Hepatocyte (in vitro differentiated cells): ENCODE measurements around the gene CCT6B. TPM values are rescaled to one million over a fixed set of nuclear protein-coding genes. Genes with fewer than 3 reads are reported as not detected.

ENCODE experiments used
- DNase-seq: peaks from one replicate; pipeline ENCODE4 v3.0.0-alpha.2; 2016; ENCODE audit warnings: low spot score
- H2AFZ ChIP-seq: fragments of 200-600 bp; sonication (generic); 2 replicates; pipeline ENCODE4 v1.6.0; 2016; ENCODE audit warnings: antibody characterized with exemption, mild to moderate bottlenecking
- H3K27ac ChIP-seq: fragments of 200-600 bp; sonication (generic); 2 replicates; pipeline ENCODE4 v1.5.1; 2016; ENCODE audit warnings: mild to moderate bottlenecking
- H3K27me3 ChIP-seq: fragments of 200-600 bp; sonication (generic); 2 replicates; pipeline ENCODE4 v1.6.1; 2016
- H3K36me3 ChIP-seq: fragments of 200-600 bp; sonication (generic); replicated peaks from 2 replicates; pipeline ENCODE4 v1.5.1; 2016; ENCODE audit warnings: low read depth; ENCODE audit not compliant: insufficient read depth
- H3K4me1 ChIP-seq: fragments of 200-600 bp; sonication (generic); 2 replicates; pipeline ENCODE4 v1.5.1; 2016; ENCODE audit warnings: mild to moderate bottlenecking, moderate library complexity; ENCODE audit not compliant: insufficient read depth
- H3K4me2 ChIP-seq: fragments of 200-600 bp; sonication (generic); 2 replicates; pipeline ENCODE4 v1.6.0; 2016
- H3K4me3 ChIP-seq: fragments of 200-600 bp; sonication (generic); 2 replicates; pipeline ENCODE4 v1.5.1; 2016; ENCODE audit warnings: mild to moderate bottlenecking
- H3K79me2 ChIP-seq: fragments of 200-600 bp; sonication (generic); 2 replicates; pipeline ENCODE4 v1.6.0; 2017; ENCODE audit warnings: mild to moderate bottlenecking
- H3K9me2 ChIP-seq: fragments of 200-600 bp; sonication (generic); replicated peaks from 2 replicates; pipeline ENCODE4 v1.6.0; 2017; ENCODE audit warnings: mild to moderate bottlenecking; ENCODE audit not compliant: insufficient read depth
- H3K9me3 ChIP-seq: fragments of 200-600 bp; sonication (generic); 2 replicates; pipeline ENCODE4 v1.5.1; 2016; ENCODE audit warnings: low read depth, mild to moderate bottlenecking
- H4K20me1 ChIP-seq: fragments of 200-600 bp; sonication (generic); 2 replicates; pipeline ENCODE4 v1.6.0; 2016; ENCODE audit warnings: mild to moderate bottlenecking; ENCODE audit not compliant: insufficient read depth, poor library complexity, severe bottlenecking
- EZH2 ChIP-seq: fragments of 200-600 bp; sonication (generic); IDR thresholded peaks from 2 replicates; pipeline ENCODE4 v1.6.1; 2016; ENCODE audit warnings: antibody characterized with exemption, mild to moderate bottlenecking, borderline replicate concordance
- EZH2phosphoT487 ChIP-seq: fragments of 200-600 bp; sonication (generic); IDR thresholded peaks from one replicate; pipeline ENCODE4 v1.6.1; 2018; ENCODE audit warnings: antibody characterized with exemption, mild to moderate bottlenecking, low read depth, moderate library complexity; ENCODE audit not compliant: unreplicated experiment, severe bottlenecking
- WGBS: methylation state at CpG from one replicate; pipeline ENCODE4 v1.1.6; 2016; ENCODE audit warnings: low lambda C conversion rate; ENCODE audit errors: missing lambda C conversion rate; 5-methylcytosine and 5-hydroxymethylcytosine counted together
- polyA plus RNA-seq: library from polyadenylated mRNA; unstranded; fragments of >200 nt; fragmentation: Nextera tagmentation; extraction: Ambion mirVana; gene quantifications from 2 replicates; pipeline ENCODE4 v1.2.1, GENCODE V29; 2016
- total RNA-seq: library from RNA; depleted of rRNA; stranded (reverse); fragments of >200 nt; gene quantifications from 2 replicates; pipeline ENCODE4 v1.2.3, GENCODE V29; 2014
- TF ChIP-seq, protein P1 (sequence below): fragments of 200-600 bp; sonication (generic); IDR thresholded peaks from 2 replicates; pipeline ENCODE4 v1.5.1; 2016; ENCODE audit warnings: antibody characterized with exemption, mild to moderate bottlenecking; ENCODE audit not compliant: poor library complexity

Gene CCT6B
- total and polyA plus RNA-seq, 2 experiments from 2014 or later = 1.7 to 2.6 TPM

DNA sequence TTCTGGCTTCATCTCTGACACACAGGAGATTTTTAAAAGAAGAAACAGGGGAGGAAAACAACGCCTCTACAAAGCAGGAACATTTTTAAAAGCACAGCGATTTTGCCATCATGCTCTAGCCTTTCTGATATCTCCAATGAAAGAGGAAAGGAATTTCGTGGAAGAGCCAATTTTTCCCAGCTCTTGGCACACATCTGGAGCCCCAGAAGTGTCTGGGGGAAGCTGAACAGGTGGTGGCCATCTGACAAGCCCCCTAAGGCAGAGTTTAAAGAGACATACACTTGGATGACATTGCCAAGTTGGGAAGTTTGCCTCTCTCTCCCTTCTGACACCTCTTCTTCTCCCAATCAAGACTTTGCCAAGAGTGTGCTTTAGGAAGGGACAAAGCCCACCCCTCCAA is 82.1 kb downstream of the CCT6B start:
- Histone ChIP-seq H3K9me2 (no peaks in the 10 kb centered on the region), H3K4me1 (no peaks in the 10 kb centered on the region), H3K27ac (no peak overlapping the region), H3K36me3 (no peaks in the 10 kb centered on the region), H4K20me1 (no peaks in the 10 kb centered on the region), H3K4me3 (no peak overlapping the region), H2AFZ (no peak overlapping the region), H3K9me3 (no peaks in the 10 kb centered on the region), H3K79me2 (no peaks in the 10 kb centered on the region), H3K27me3 (peaks cover 7% of the 10 kb centered on the region), H3K4me2 (no peak overlapping the region)
- no peak for DNase-seq
- TF ChIP-seq, protein P1, sequence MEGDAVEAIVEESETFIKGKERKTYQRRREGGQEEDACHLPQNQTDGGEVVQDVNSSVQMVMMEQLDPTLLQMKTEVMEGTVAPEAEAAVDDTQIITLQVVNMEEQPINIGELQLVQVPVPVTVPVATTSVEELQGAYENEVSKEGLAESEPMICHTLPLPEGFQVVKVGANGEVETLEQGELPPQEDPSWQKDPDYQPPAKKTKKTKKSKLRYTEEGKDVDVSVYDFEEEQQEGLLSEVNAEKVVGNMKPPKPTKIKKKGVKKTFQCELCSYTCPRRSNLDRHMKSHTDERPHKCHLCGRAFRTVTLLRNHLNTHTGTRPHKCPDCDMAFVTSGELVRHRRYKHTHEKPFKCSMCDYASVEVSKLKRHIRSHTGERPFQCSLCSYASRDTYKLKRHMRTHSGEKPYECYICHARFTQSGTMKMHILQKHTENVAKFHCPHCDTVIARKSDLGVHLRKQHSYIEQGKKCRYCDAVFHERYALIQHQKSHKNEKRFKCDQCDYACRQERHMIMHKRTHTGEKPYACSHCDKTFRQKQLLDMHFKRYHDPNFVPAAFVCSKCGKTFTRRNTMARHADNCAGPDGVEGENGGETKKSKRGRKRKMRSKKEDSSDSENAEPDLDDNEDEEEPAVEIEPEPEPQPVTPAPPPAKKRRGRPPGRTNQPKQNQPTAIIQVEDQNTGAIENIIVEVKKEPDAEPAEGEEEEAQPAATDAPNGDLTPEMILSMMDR = no peak
- TF ChIP-seq EZH2 (no peak), EZH2phosphoT487 (no peak)
- WGBS = 61% methylated on average over 3 of the region's 3 CpGs

Other genes with a start within 250 kb of the CCT6B start
- gene ZNF830, start 80 bp upstream of the CCT6B start, total RNA-seq = 11.0 and 16.3 TPM in 2 replicates
- gene ZNF830, start 80 bp upstream of the CCT6B start, polyA plus RNA-seq = 9.9 and 11.8 TPM in 2 replicates
- gene LIG3, start 19.1 kb upstream of the CCT6B start, total RNA-seq = 29.4 and 31.6 TPM in 2 replicates
- 15.7 and 18.0 TPM in 2 replicates for gene LIG3, start 19.1 kb upstream of the CCT6B start, polyA plus RNA-seq
- 22.7 and 22.9 TPM in 2 replicates for gene RFFL, start 102.2 kb upstream of the CCT6B start, total RNA-seq
- 12.9 and 14.0 TPM in 2 replicates for gene RFFL, start 102.2 kb upstream of the CCT6B start, polyA plus RNA-seq
- gene RAD51D, start 158.4 kb upstream of the CCT6B start, total RNA-seq = 4.8 and 7.1 TPM in 2 replicates
- 9.5 and 9.9 TPM in 2 replicates for gene RAD51D, start 158.4 kb upstream of the CCT6B start, polyA plus RNA-seq
- gene FNDC8, start 160.2 kb upstream of the CCT6B start, total RNA-seq = not detected in 2 replicates
- gene FNDC8, start 160.2 kb upstream of the CCT6B start, polyA plus RNA-seq = not detected in 2 replicates
- 10.9 and 12.7 TPM in 2 replicates for gene NLE1, start 180.8 kb upstream of the CCT6B start, total RNA-seq
- 3.9 and 6.7 TPM in 2 replicates for gene NLE1, start 180.8 kb upstream of the CCT6B start, polyA plus RNA-seq
- 0.20 TPM in 1 of 2 replicates, not detected in the other for gene UNC45B, start 186.4 kb upstream of the CCT6B start, total RNA-seq
- not detected in 2 replicates for gene UNC45B, start 186.4 kb upstream of the CCT6B start, polyA plus RNA-seq
- gene SLC35G3, start 232.9 kb upstream of the CCT6B start, total RNA-seq = not detected in 2 replicates
- gene SLC35G3, start 232.9 kb upstream of the CCT6B start, polyA plus RNA-seq = not detected in 2 replicates